A673 (cell line): ENCODE results near the gene BEGAIN. TPM values are rescaled to one million over a fixed set of nuclear protein-coding genes. Genes with fewer than 3 reads are reported as not detected.

Experiments used
- BruUV-seq: library from RNA; stranded (reverse); fragments of 400-500 nt; replicated peaks from 2 replicates; lab custom pipeline; 2021; lab: Mats Ljungman, UMichigan
- CTCF ChIA-PET: fragments of 300-600 bp; sonication (Branson Sonifier 250); formaldehyde crosslinking; loops from one replicate; lab custom pipeline; 2022; ENCODE audit warnings: antibody characterized with exemption; lab: Charles Lee
- POLR2A ChIA-PET: fragments of 300-600 bp; sonication (Branson Sonifier 250); formaldehyde crosslinking; loops from one replicate; lab custom pipeline; 2022; ENCODE audit warnings: antibody characterized with exemption; ENCODE audit not compliant: low non-redundant PET; lab: Charles Lee
- DNase-seq: peaks from one replicate; pipeline ENCODE4 v3.0.0-alpha.2; 2015; ENCODE audit warnings: low spot score
- H3K27ac ChIP-seq: fragments of 200-600 bp; sonication (generic); 2 replicates; pipeline ENCODE4 v1.5.1; 2016; ENCODE audit warnings: mixed run types, low read depth, mild to moderate bottlenecking, mixed read lengths, antibody characterized with exemption, low read length; ENCODE audit not compliant: poor library complexity, severe bottlenecking
- H3K27me3 ChIP-seq: fragments of 200-600 bp; sonication (generic); replicated peaks from 2 replicates; pipeline ENCODE4 v1.6.1; 2017; ENCODE audit warnings: mixed run types, low read depth, mild to moderate bottlenecking, mixed read lengths, antibody characterized with exemption, low read length; ENCODE audit not compliant: insufficient read depth, poor library complexity
- H3K36me3 ChIP-seq: fragments of 200-600 bp; sonication (generic); 2 replicates; pipeline ENCODE4 v1.6.1; 2016; ENCODE audit warnings: mixed run types, mild to moderate bottlenecking, mixed read lengths, antibody characterized with exemption, low read length; ENCODE audit not compliant: insufficient read depth, poor library complexity, severe bottlenecking
- H3K4me1 ChIP-seq: fragments of 200-600 bp; sonication (generic); 2 replicates; pipeline ENCODE4 v1.6.1; 2017; ENCODE audit warnings: mixed run types, mild to moderate bottlenecking, mixed read lengths, antibody characterized with exemption, low read length; ENCODE audit not compliant: insufficient read depth, poor library complexity, severe bottlenecking
- H3K4me3 ChIP-seq: fragments of 200-600 bp; sonication (generic); 2 replicates; pipeline ENCODE4 v1.5.1; 2016; ENCODE audit warnings: low read depth, mixed run types, mild to moderate bottlenecking, mixed read lengths, low read length; ENCODE audit not compliant: poor library complexity, severe bottlenecking
- H3K9me3 ChIP-seq: fragments of 200-600 bp; sonication (generic); 2 replicates; pipeline ENCODE4 v1.6.1; 2016; ENCODE audit warnings: mixed run types, low read depth, mild to moderate bottlenecking, mixed read lengths, antibody characterized with exemption, low read length; ENCODE audit not compliant: poor library complexity, severe bottlenecking
- EZH2 ChIP-seq: fragments of 200-600 bp; sonication (generic); IDR thresholded peaks from 2 replicates; pipeline ENCODE4 v1.6.1; 2017; ENCODE audit warnings: borderline replicate concordance, low read depth, mild to moderate bottlenecking, mixed read lengths, antibody characterized with exemption, low read length; ENCODE audit not compliant: poor library complexity, severe bottlenecking
- intact Hi-C: fragments of 100-400 bp; cut with micrococcal nuclease; formaldehyde crosslinking; loops from one replicate; pipeline ENCODE4 v1.10.0; 2022; ENCODE audit not compliant: unreplicated experiment
- total RNA-seq: library from RNA; stranded (reverse); gene quantifications from 2 replicates; pipeline ENCODE4 v1.2.3, GENCODE V29; 2021
- TF ChIP-seq, protein P1 (sequence below): fragments of 300-800, 200-600 bp; sonication (generic); conservative IDR thresholded peaks from 2 replicates; pipeline ENCODE4 v1.5.1; 2017; ENCODE audit warnings: low read depth, mild to moderate bottlenecking, antibody characterized with exemption, low read length, moderate library complexity, mixed read lengths

BEGAIN gene
- total RNA-seq, 1 experiment from 2014 or later, result 0.84 TPM

DNA sequence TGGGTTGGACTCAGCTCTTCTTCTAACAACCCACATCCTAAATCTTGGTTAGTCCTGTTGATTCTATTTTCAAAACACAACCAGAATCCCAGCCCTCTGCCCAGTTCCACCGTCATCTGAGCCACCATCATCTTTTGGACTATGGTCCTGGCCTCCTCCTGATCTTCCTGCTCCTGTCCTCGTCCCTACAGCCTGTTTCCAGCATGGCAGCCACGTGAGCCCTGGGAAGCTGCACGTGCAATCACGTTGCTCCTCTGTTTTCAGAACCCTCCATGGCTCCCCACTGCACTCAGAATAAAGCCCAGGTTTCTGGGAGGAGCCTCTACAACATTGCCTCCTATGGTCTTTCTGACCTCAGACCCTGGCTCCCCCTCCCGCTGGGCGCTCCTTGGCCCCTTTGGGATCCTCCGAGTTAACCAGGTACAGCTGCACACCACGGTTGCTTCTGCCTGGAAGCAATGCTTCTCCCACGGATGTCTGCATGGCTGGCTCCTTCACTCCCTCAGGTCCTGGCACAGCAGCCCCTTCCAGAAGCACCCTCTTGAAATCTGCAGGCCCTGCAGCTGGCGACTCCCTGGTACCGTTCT lies 44.5 kb downstream of the BEGAIN start:
- Histone ChIP-seq H3K4me1 (peaks cover 1% of the 10 kb centered on the region), H3K27ac (no peak overlapping the region), H3K9me3 (no peaks in the 10 kb centered on the region), H3K4me3 (no peak overlapping the region), H3K36me3 (no peaks in the 10 kb centered on the region), H3K27me3 (no peaks in the 10 kb centered on the region)
- CTCF ChIA-PET, result no interaction called here
- DNase-seq, result no peak
- TF ChIP-seq, protein P1, sequence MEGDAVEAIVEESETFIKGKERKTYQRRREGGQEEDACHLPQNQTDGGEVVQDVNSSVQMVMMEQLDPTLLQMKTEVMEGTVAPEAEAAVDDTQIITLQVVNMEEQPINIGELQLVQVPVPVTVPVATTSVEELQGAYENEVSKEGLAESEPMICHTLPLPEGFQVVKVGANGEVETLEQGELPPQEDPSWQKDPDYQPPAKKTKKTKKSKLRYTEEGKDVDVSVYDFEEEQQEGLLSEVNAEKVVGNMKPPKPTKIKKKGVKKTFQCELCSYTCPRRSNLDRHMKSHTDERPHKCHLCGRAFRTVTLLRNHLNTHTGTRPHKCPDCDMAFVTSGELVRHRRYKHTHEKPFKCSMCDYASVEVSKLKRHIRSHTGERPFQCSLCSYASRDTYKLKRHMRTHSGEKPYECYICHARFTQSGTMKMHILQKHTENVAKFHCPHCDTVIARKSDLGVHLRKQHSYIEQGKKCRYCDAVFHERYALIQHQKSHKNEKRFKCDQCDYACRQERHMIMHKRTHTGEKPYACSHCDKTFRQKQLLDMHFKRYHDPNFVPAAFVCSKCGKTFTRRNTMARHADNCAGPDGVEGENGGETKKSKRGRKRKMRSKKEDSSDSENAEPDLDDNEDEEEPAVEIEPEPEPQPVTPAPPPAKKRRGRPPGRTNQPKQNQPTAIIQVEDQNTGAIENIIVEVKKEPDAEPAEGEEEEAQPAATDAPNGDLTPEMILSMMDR, result no peak
- TF ChIP-seq EZH2, result no peak
- BruUV-seq, result no TSS peak
- intact Hi-C loops, result no loop called here
- POLR2A ChIA-PET, result no interaction called here

DNA sequence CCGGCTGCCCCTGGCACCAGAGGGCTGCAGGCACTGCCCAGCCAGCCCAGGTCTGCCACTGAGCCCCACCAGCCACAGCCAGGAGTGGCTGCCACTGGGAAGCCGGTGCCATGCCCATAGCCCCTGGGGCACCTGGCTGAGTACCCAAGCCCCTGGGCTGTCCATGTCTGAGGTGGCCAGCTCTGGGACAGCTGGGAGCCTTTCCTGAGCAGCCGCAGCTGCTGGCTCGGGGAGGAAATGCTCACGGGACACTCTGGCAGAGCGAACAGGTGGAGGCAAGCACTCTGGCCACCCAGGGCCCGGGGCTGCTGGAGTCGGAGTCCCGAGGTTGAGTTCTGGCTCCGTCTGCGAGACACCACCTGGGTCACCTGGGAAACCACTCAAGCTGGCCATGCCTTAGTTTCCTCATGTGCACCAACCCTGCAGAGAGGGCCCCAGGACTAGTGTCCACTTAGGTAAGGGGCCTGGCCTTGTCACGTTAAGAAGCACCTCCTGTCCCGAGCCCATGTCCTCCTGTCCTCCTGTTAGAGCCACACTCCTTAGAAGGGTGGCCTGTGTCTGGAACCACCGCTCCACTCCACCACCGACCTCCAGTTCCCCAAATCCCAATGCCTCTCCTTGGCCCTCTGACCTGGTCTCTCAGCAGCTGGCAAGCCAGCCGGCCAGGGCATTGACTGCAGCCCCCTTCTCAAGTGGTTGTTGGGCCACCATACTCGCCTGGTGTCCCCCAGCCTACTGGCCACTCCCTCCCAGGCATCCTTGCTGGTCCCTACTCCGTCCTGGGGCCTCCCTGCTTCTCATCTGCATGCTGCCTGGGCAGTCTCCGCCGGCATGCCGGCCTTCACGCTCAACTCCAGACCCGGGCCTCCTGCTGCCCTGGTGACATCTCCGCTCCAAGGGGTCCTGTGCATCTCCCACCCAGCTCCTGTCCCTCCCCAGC lies 45.3 kb downstream of the BEGAIN start:
- Histone ChIP-seq H3K9me3 (no peaks in the 10 kb centered on the region), H3K4me1 (no peaks in the 10 kb centered on the region), H3K36me3 (no peaks in the 10 kb centered on the region), H3K4me3 (no peak overlapping the region), H3K27ac (no peak overlapping the region), H3K27me3 (no peaks in the 10 kb centered on the region)
- intact Hi-C loops, result no loop called here
- CTCF ChIA-PET, result no interaction called here
- BruUV-seq, result no TSS peak
- no peak for TF ChIP-seq EZH2
- TF ChIP-seq, protein P1, result no peak
- POLR2A ChIA-PET, result no interaction called here
- DNase-seq, result no peak

DNA sequence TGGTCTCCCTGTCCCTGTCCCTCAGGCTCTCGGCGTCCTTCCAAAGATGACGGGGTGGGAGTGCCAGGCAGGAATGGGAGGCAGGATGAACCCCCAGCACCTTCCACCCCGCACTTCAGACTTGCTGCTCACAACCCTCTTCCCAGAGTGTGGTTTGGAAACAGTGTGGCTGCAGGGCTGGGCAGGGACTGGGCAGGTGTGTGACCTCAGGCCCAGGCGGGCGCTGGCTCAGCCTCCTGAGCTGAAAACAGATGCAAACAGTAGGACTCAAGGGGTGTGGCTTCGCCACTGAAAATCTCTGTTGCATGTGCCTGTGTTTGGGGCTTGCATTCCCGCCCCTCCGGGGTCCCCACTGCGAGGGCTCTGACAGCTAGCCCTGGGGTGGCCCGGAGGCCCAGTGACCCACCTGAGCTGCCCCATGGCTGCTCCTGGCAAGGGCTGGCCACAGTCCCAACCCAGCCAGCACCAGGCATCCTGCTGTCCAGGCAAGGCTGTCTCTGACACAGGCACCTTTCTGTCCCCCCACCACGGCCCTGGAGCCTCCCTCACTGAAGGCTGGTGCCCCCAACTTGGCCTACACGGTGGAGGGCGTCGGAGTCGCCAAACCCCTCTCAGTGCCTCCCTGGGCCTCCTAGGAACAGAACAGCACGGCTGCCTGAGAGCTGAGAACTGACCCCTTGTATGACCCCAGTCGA lies 46.1 kb downstream of the BEGAIN start:
- intact Hi-C loops, result no loop called here
- H3K27ac ChIP-seq, result no peak overlapping the region

More for the DNA sequence above, 46.1 kb downstream of the BEGAIN start:
- POLR2A ChIA-PET, result no interaction called here
- Histone ChIP-seq H3K27me3 (no peaks in the 10 kb centered on the region), H3K4me1 (no peaks in the 10 kb centered on the region), H3K4me3 (no peak overlapping the region), H3K9me3 (no peaks in the 10 kb centered on the region), H3K36me3 (no peaks in the 10 kb centered on the region)
- BruUV-seq, result no TSS peak
- TF ChIP-seq, protein P1, result no peak
- TF ChIP-seq EZH2, result no peak
- DNase-seq, result no peak
- CTCF ChIA-PET, result no interaction called here
